Measurements from ENCODE around the gene MEF2A.

MEF2A gene

DNA sequence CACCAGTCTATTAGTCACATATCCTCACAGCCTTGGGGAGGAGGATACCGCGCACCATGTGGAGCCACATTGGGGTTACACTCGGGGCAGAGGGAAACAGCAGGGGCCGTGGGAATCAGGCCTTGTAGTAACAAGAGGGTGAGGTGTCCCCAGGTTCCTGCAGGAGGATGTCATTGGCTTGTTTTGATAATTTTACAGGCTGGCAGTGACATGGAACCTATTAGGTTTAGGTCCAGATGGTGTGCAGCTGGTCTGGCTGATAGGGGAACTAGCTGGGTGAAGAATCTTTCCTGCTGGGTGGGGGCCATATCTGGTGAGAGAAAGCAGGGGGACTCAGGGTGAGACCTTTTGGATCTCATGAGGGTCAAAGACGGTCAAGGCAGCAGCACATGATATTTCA is 9.8 kb upstream of the MEF2A start:
- Histone ChIP-seq H3K9me2 (ENCODE audit: low read depth, low read length) (no peaks in the 10 kb centered on the region), H3K4me1 (ENCODE audit: insufficient read depth, low read length, severe bottlenecking) (peaks cover 8% of the 10 kb centered on the region), H3K36me3 (ENCODE audit: insufficient read depth, low read length) (no peaks in the 10 kb centered on the region), H3K4me3 (ENCODE audit: low read depth, low read length, poor library complexity, severe bottlenecking) (no peak overlapping the region), H3K79me2 (ENCODE audit: insufficient read depth, low read length) (no peaks in the 10 kb centered on the region), H4K20me1 (ENCODE audit: insufficient read depth, low read length) (no peaks in the 10 kb centered on the region), H3F3A (ENCODE audit: insufficient read depth, low read length) (no peaks in the 10 kb centered on the region), H3K27me3 (ENCODE audit: insufficient read depth, low read length) (no peaks in the 10 kb centered on the region), H3K27ac (ENCODE audit: low read depth, low read length, poor library complexity, severe bottlenecking) (no peak overlapping the region), H2AFZ (ENCODE audit: low read length) (no peak overlapping the region), H3K9ac (ENCODE audit: low read length) (no peak overlapping the region), H3K4me2 (ENCODE audit: low read length) (no peak overlapping the region), H3K9me3 (ENCODE audit: low read length) (no peaks in the 10 kb centered on the region)
- TF ChIP-seq EZH2 (IDR thresholded peaks at IDR 0.05; ENCODE audit: borderline replicate concordance, low read length), result no peak
- no peak for TF ChIP-seq CTCF (IDR thresholded peaks at IDR 0.05; ENCODE audit: low read length)

DNA sequence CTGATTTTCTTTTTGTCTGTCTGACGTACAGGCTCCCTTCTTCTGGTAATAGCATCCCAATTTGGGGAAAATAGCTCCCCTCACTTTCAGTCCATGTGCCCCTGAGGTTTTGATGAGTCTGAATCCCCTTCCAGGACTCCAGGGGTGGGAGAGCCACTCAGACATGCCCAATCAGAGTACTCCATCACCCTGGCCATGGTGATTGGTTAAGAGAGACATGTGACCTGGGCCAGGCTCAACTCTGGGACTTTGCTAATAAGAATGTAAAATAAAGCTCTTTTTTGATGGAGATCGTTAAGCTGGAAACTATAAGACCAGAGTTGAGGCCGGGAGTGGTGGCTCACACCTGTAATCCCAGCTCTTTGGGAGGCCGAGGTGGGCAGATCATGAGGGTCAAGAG is 9.2 kb upstream of the MEF2A start:
- peaks cover 5% of the 10 kb centered on the region for H3K4me1 ChIP-seq (ENCODE audit: insufficient read depth, low read length, severe bottlenecking)
- TF ChIP-seq CTCF (IDR thresholded peaks at IDR 0.05; ENCODE audit: low read length), result no peak
- TF ChIP-seq EZH2 (IDR thresholded peaks at IDR 0.05; ENCODE audit: borderline replicate concordance, low read length), result no peak
- H3F3A ChIP-seq (ENCODE audit: insufficient read depth, low read length), result no peaks in the 10 kb centered on the region
- no peak overlapping the region for H3K9ac ChIP-seq (ENCODE audit: low read length)
- no peaks in the 10 kb centered on the region for H3K36me3 ChIP-seq (ENCODE audit: insufficient read depth, low read length)
- H3K9me2 ChIP-seq (ENCODE audit: low read depth, low read length), result no peaks in the 10 kb centered on the region
- no peak overlapping the region for H3K4me3 ChIP-seq (ENCODE audit: low read depth, low read length, poor library complexity, severe bottlenecking)
- H2AFZ ChIP-seq (ENCODE audit: low read length), result no peak overlapping the region
- no peak overlapping the region for H3K4me2 ChIP-seq (ENCODE audit: low read length)
- H3K27ac ChIP-seq (ENCODE audit: low read depth, low read length, poor library complexity, severe bottlenecking), result no peak overlapping the region
- no peaks in the 10 kb centered on the region for H3K9me3 ChIP-seq (ENCODE audit: low read length)
- H3K27me3 ChIP-seq (ENCODE audit: insufficient read depth, low read length), result no peaks in the 10 kb centered on the region
- no peaks in the 10 kb centered on the region for H3K79me2 ChIP-seq (ENCODE audit: insufficient read depth, low read length)
- no peaks in the 10 kb centered on the region for H4K20me1 ChIP-seq (ENCODE audit: insufficient read depth, low read length)

DNA sequence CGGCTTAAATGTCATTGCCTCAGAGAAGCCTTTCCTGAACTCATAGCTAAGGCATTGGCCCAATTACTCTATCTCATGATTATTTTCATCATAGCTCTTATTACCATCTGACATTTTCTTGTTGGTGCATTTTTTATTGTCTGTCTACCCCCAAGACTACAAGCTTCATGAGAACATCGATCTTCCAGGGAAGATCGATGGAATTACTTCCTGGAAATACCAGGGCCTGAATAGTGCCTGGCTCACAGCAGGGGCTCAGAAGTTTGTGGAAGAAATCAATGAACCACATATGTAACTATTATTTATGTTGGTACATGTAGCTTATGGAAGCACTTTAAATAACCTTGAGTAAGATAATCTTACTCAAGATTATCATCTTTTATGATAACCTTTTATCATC is 7.7 kb upstream of the MEF2A start:
- H3K9ac ChIP-seq (ENCODE audit: low read length), result no peak overlapping the region
- H3K79me2 ChIP-seq (ENCODE audit: insufficient read depth, low read length), result no peaks in the 10 kb centered on the region
- TF ChIP-seq CTCF (IDR thresholded peaks at IDR 0.05; ENCODE audit: low read length) (no peak), EZH2 (IDR thresholded peaks at IDR 0.05; ENCODE audit: borderline replicate concordance, low read length) (no peak)
- no peak overlapping the region for H3K4me3 ChIP-seq (ENCODE audit: low read depth, low read length, poor library complexity, severe bottlenecking)
- no peaks in the 10 kb centered on the region for H3K9me2 ChIP-seq (ENCODE audit: low read depth, low read length)
- H3K4me1 ChIP-seq (ENCODE audit: insufficient read depth, low read length, severe bottlenecking), result no peaks in the 10 kb centered on the region
- no peak overlapping the region for H2AFZ ChIP-seq (ENCODE audit: low read length)
- no peaks in the 10 kb centered on the region for H3K27me3 ChIP-seq (ENCODE audit: insufficient read depth, low read length)
- H3K27ac ChIP-seq (ENCODE audit: low read depth, low read length, poor library complexity, severe bottlenecking), result no peak overlapping the region
- no peak overlapping the region for H3K4me2 ChIP-seq (ENCODE audit: low read length)
- no peaks in the 10 kb centered on the region for H4K20me1 ChIP-seq (ENCODE audit: insufficient read depth, low read length)
- no peaks in the 10 kb centered on the region for H3K36me3 ChIP-seq (ENCODE audit: insufficient read depth, low read length)
- H3F3A ChIP-seq (ENCODE audit: insufficient read depth, low read length), result no peaks in the 10 kb centered on the region
- no peaks in the 10 kb centered on the region for H3K9me3 ChIP-seq (ENCODE audit: low read length)

Measured in OCI-LY1 (cell line).